HG03066 (cell line): ENCODE measurements around the gene SPINK1.
A peak's percentile ranks its signal among the peaks of the same experiment; 100 is the strongest.
"Not testable (repeated sequence)": the region's sequence is repeated elsewhere in the genome, so short reads cannot be mapped to it uniquely, and the experiment has no call there.

Experiments
- ATAC-seq: cut with Tn5 transposase; IDR thresholded peaks from one replicate; pipeline ENCODE4 v1.9.1; 2021; ENCODE audit warnings: low read depth; ENCODE audit not compliant: unreplicated experiment

The SPINK1 gene

GRCh38 chr5:147809830-147810666, 21.4 kb downstream of the SPINK1 start:
- no peak for ATAC-seq

GRCh38 chr5:147805030-147805454, 26.4 kb downstream of the SPINK1 start:
- ATAC-seq: peak; percentile 91

GRCh38 chr5:147804334-147804733, 27.1 kb downstream of the SPINK1 start:
- ATAC-seq: no peak

GRCh38 chr5:147803926-147804325, 27.5 kb downstream of the SPINK1 start:
- no peak for ATAC-seq

GRCh38 chr5:147803161-147803560, 28.3 kb downstream of the SPINK1 start:
- ATAC-seq: not testable (repeated sequence)

GRCh38 chr5:147801461-147801860, 30.0 kb downstream of the SPINK1 start:
- no peak for ATAC-seq

GRCh38 chr5:147800491-147800890, 31.0 kb downstream of the SPINK1 start:
- no peak for ATAC-seq

- no peak for ATAC-seq
Observed at GRCh38 chr5:147796556-147797308, 34.7 kb downstream of the SPINK1 start.

- ATAC-seq: no peak
Observed at GRCh38 chr5:147791181-147791580, 40.3 kb downstream of the SPINK1 start.

- no peak for ATAC-seq
Observed at GRCh38 chr5:147789820-147790219, 41.7 kb downstream of the SPINK1 start.

- ATAC-seq: no peak
Observed at GRCh38 chr5:147788023-147788422, 43.4 kb downstream of the SPINK1 start.

- ATAC-seq: no peak
Observed at GRCh38 chr5:147786142-147786541, 45.3 kb downstream of the SPINK1 start.

GRCh38 chr5:147784146-147784987, 47.1 kb downstream of the SPINK1 start:
- ATAC-seq: no peak

GRCh38 chr5:147782110-147783028, 49.1 kb downstream of the SPINK1 start, which contains the start of gene JAKMIP2:
JAKMIP2 (minus strand) TSS chr5:147782728; CDS start chr5:147671806, 110,922 bp downstream.
- no peak for ATAC-seq

- no peak for ATAC-seq
Observed at GRCh38 chr5:147780924-147781573, 50.4 kb downstream of the SPINK1 start.

GRCh38 chr5:147779694-147780093, 51.8 kb downstream of the SPINK1 start:
- ATAC-seq: no peak

- no peak for ATAC-seq
Observed at GRCh38 chr5:147776989-147777388, 54.5 kb downstream of the SPINK1 start.
